ENCODE data around the gene SLC25A43.
"Not testable (repeated sequence)": the region's sequence is repeated elsewhere in the genome, so short reads cannot be mapped to it uniquely, and the experiment has no call there.

Gene SLC25A43

GRCh38 chrX:119468551-119469312 lies 69.6 kb downstream of the SLC25A43 start:
- peak; percentile 84 for DNase-seq (ENCODE audit: low spot score)

- DNase-seq (ENCODE audit: low spot score) = no peak
Measured at GRCh38 chrX:119469313-119469635, 70.1 kb downstream of the SLC25A43 start.

DNA sequence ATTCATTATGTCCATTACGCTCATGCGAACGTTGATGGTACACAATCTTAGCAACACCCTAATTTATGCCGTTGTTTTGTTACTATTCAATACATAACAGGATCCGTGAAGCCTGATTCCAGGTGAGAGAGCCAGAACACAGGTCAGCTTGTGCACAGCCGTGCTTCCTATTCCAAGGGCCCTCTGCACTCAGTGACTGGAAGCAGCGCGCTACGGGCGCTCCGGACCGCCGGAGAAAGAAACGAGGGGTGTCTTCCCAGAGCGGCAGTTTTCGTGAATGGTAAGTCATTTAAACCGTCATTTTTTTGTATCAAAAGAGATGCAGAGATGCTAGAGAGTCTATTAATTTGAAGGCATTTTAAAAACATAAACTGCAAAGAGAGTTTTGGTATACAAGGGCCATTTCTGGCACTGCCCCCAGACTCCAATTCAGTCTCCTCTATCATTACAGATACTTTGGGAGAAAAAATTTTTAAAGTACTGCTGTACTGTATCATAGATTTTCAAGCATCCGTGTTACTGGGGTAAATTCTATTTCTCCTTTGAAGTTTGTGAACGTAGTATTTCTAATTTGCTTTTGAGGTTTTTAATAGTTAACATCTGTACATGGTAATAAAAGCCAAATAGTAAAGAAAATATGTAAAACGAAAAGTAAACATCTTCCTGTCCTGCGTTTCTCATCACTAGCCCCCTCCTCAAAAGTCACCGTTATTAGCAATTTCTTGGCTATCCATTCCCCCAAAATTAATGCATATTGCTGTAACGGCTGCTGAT lies 75.7 kb downstream of the SLC25A43 start:
- DNase-seq (ENCODE audit: low spot score) = no peak

- no peak for DNase-seq (ENCODE audit: low spot score)
Measured at GRCh38 chrX:119475389-119476101, 76.4 kb downstream of the SLC25A43 start.

DNA sequence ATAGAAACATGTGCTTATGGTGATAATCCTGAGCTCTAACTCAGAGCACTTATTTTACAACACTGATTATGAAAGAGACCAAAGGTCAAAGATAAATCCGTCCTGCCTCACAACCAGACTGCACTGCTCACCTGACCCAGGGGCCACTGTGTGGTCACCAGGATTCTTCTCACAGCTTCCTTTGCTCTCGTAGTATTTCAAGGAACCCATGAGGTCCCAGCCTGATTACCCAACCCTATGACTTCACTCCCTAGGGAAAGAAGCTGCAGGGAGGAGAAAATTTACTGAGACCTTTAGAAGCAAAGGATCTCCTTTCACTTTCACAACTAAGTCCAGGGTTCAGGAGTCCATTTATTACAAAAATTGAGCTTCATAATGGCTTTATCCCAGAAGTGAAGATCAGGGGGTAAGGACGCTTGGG lies 78.7 kb downstream of the SLC25A43 start:
- DNase-seq (ENCODE audit: low spot score) = no peak

- DNase-seq (ENCODE audit: low spot score) = no peak
Measured at GRCh38 chrX:119478504-119478903, 79.4 kb downstream of the SLC25A43 start.

GRCh38 chrX:119479845-119480244 lies 80.7 kb downstream of the SLC25A43 start:
- no peak for DNase-seq (ENCODE audit: low spot score)

DNA sequence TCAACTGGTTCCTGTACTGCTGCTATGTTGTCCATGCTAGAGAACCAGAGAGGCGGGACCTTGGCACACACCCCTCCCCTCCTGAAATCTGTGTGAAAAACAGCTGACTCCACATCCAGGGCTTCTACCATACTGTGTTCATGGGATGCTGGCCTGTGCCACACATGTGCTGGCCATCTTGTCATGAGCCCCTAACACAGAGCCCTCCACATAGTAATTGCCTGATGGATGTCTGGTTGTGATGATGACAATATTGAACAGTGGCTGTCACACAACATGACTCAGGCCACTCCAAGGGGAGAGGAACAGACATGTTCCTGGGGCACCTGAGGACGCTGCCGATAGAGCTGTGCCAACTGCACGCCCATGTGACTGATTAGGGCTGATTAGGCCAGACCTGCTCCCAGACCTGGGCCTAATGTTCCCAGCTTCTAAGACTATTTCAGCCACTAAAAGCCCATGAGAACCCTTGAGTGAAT lies 82.2 kb downstream of the SLC25A43 start:
- no peak for DNase-seq (ENCODE audit: low spot score)

DNA sequence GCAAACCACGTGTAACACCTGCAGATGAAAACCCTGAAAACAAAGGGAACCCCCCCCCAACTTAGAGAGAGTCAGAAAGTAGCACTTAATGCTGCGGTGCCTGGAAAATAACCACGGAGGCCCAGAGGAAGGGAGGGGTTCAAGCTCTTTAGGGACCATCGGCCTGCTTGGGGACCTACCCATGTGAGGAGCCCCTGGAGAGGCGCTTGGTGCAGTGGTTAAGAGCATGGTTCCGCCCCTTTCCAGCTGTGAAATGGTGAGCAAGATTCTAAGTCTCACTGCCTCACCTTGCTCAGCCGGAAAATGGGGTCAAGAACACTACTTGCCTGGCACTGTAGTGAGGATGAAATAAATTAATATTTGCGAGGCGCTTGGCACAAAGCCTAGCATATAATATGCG lies 82.9 kb downstream of the SLC25A43 start:
- DNase-seq (ENCODE audit: low spot score) = no peak

- no peak for DNase-seq (ENCODE audit: low spot score)
Measured at GRCh38 chrX:119482481-119483480, 83.6 kb downstream of the SLC25A43 start.

DNA sequence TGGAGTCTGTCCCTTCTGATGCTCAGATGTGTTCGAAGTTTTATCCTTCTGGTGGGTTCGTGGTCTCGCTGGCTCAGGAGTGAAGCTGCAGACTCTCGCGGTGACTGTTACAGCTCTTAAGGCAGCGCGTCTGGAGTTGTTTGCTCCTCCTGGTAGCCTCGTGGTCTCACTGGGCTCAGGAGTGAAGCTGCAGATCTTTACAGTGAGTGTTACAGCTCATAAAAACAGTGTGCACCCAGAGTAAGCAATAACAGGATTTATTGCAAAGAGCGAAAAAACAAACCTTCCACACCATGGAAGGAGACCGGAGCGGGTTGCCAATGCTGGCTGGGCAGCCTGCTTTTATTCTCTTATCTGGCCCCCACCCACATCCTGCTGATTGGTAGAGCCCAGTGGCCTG lies 87.6 kb downstream of the SLC25A43 start:
- DNase-seq (ENCODE audit: low spot score) = no peak

GRCh38 chrX:119487766-119488165 lies 88.6 kb downstream of the SLC25A43 start:
- not testable (repeated sequence) for DNase-seq (ENCODE audit: low spot score)

- DNase-seq (ENCODE audit: low spot score) = peak; percentile 61
Measured at GRCh38 chrX:119488749-119489148, 89.6 kb downstream of the SLC25A43 start.

DNA sequence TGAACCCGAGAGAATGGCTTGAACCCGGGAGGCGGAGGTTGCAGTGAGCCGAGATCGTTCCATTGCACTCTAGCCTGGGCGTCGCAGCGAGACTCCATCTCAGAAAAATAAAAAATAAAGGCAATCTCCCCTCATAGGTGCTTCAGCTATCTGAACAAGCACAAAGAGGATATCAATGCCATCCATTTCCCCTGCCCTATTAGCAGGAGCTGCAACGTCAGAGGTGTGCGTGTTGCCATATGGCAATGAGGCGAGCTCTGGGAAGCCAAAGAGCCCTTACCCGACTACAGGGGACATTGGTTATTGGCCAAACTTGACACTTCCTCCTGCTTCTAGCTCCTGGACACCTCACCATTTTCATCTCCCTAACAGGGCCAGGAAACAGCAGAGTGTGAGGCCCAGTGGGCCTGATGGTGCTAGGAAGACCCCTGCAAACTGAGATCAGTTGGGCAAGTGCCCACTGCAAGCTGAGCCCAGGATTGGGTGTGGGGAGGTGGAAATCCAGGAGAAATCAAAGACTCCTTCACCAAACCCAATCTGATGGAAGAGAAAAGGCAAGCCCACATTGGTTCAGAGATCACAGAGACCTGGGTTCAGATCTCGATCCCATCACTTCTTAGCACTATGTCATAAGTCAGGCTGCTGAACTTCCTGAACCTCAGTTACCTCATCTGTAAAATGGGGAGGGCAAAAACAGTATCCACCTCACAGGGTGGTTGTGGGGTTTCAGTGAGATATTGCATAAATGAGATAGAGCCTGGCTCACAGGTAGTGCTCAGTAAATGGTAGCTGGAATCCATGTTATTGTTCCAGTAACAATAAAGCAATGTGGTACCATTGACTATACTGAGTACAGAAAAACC lies 90.3 kb downstream of the SLC25A43 start:
- no peak for DNase-seq (ENCODE audit: low spot score)

- no peak for DNase-seq (ENCODE audit: low spot score)
Measured at GRCh38 chrX:119492463-119492862, 93.3 kb downstream of the SLC25A43 start.

DNA sequence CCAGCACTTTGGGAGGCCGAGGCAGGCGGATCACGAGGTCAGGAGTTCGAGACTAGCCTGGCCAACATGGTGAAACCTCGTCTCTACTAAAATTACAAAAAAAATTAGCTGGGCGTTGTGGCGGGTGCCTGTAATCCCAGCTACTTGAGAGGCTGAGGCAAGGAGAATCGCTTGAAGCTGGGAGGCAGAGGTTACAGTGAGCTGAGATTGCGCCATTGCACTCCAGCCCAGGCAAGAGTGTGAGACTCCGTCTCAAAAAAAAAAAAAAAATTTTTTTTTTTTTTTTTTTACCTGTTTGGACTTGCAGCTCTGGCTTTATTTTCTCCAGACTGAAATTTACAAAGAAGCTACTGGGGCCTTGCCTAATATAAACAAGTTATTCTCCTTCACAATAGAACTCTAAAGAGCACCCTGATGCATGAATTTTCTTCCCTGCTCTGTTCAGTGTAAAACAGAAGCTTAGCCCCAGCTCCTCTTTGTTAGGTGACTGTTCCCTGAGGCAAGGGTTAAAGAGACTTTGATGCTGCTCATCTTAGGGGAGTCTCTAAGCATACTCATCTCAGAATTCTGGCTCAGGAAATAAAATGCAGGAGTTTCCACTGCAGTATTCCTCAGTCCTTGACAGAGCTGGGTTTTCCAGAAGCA lies 94.8 kb downstream of the SLC25A43 start:
- DNase-seq (ENCODE audit: low spot score) = not testable (repeated sequence)

GRCh38 chrX:119495734-119496726 lies 96.9 kb downstream of the SLC25A43 start:
- no peak for DNase-seq (ENCODE audit: low spot score)

DNA sequence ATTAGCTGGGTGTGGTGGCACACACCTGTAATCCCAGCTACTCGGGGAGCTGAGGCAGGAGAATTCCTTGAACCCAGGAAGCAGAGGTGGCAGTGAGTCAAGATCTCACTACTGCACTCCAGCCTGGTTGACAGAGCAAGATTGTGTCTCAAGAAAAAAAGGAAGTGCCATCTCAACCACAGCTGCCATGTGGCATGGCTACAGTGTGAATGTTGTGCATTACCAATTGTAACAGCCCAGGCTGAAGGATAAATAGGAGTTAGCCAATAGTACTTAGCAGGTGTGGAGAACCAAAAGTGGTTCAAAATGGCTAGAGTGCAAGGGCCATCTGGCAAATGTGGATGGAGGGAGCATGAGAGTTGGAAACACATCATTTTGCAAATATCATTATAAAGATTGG lies 98.0 kb downstream of the SLC25A43 start:
- no peak for DNase-seq (ENCODE audit: low spot score)
